Keratinocyte (primary cell): ENCODE results near the gene EFTUD2.

Experiments
- EZH2 ChIP-seq: IDR thresholded peaks from one replicate; pipeline ENCODE4 v1.6.1; 2012; ENCODE audit warnings: inconsistent platforms, mild to moderate bottlenecking, low read length, moderate library complexity
- TF ChIP-seq, protein P1 (sequence below), 3 experiments: IDR thresholded peaks in 1 of 3; conservative IDR thresholded peaks in 1 of 3; optimal IDR thresholded peaks in 1 of 3; 2 replicates in 2 of 3; 3 replicates in 1 of 3; pipeline versions ENCODE3 to v1.5.1; 2011; ENCODE audit warnings: low read length in 3 of 3, mild to moderate bottlenecking in 3 of 3, moderate library complexity in 2 of 3, control low read depth in 1 of 3, inconsistent platforms in 1 of 3; ENCODE audit not compliant: insufficient read depth in 2 of 3; ENCODE audit errors: extremely low read depth in 1 of 3

DNA sequence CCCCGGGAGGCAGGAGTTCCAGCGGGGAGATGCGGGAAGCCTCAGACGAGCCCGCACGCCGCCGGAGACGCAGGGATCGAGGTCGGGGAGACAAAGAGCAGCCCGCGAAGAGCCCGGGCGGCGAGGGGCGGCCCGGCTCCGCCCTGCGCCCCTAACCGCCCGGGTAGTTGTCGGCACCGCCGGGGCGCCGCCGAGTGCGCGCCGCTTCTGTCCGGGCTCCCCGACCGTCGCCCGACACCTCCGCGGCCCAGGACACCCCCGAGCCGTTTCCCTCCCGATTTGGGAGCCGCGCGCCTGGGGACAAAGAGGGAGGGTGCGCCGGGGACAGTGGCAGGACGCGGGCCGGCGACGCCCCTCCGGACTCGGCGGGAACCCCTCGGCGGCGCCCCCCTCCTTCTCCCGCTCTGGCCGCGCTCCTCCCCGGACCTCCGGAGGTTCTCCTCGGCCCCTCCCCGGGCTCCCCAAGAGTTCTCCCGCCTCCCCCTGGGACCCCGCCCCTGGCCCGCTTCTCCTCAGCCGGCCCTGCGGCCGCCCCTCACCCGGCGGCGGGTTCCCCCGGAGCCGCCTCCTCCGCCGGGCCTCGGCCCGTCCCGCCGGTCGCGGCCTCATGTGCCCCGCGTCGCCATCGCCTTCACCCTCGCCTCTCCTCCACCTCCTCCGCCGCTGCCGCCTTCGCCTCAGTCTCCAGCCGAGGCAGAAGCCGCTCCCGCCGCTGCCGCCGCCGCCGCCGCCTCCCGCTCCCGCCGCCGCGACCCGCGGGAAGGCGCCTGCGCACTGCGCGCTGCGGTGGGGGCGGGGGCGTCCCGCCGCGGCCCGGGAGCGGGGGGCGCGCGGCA is 69.5 kb downstream of the EFTUD2 start, which contains the start of gene GJC1:
- TF ChIP-seq, protein P1, sequence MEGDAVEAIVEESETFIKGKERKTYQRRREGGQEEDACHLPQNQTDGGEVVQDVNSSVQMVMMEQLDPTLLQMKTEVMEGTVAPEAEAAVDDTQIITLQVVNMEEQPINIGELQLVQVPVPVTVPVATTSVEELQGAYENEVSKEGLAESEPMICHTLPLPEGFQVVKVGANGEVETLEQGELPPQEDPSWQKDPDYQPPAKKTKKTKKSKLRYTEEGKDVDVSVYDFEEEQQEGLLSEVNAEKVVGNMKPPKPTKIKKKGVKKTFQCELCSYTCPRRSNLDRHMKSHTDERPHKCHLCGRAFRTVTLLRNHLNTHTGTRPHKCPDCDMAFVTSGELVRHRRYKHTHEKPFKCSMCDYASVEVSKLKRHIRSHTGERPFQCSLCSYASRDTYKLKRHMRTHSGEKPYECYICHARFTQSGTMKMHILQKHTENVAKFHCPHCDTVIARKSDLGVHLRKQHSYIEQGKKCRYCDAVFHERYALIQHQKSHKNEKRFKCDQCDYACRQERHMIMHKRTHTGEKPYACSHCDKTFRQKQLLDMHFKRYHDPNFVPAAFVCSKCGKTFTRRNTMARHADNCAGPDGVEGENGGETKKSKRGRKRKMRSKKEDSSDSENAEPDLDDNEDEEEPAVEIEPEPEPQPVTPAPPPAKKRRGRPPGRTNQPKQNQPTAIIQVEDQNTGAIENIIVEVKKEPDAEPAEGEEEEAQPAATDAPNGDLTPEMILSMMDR (optimal IDR thresholded peaks at IDR 0.05 in 1 of 3, IDR thresholded peaks at IDR 0.05 in 1 of 3, conservative IDR thresholded peaks at IDR 0.05 in 1 of 3; ENCODE audit: extremely low read depth in 1 of 3, insufficient read depth in 2 of 3, low read length in 3 of 3) = no peak
- no peak for TF ChIP-seq EZH2
